Measurements from ENCODE around the gene NQO1. TPM values are rescaled to one million over a fixed set of nuclear protein-coding genes. Genes with fewer than 3 reads are reported as not detected.

Gene NQO1
- total RNA-seq, 1 donor from 2014 or later, result 36.6 TPM

DNA sequence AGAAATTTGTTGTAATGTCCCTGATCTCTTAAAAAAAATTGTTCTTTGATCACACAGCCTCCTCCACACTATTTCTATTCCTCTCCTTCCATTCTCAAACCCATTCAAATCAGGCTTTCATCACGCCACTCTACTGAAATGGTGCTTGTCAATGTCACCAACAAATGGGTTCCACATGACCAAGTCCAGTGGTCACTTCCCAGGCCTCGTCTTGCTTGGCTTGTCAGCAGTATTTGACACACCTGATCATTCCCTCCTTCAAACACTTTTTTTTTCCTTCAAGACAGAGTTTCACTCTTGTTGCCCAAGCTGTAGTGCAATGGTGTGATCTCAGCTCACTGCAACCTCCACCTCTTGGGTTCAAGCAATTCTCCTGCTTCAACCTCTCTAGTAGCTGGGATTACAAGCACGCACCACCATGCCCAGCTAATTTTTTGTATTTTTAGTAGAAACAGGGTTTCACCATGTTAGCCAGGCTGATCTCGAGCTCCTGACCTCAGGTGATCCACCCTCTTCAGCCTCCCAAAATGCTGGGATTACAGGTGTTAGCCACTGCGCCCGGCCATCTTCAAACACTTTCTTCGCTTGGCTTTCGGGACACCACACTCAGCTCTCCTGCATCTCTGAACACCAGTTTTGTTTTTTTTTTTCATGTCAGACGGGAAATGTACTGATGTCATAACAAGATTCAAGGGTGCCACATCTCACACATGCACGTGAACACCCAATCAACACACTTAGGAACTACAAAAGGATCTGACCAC lies 18.3 kb downstream of the NQO1 start:
- intact Hi-C loops (cut with micrococcal nuclease), result loop anchor here (2.0 to 5.0 kb wide), 2 partner anchors 19 to 224 kb away; partner anchors contain the start of gene NQO1

DNA sequence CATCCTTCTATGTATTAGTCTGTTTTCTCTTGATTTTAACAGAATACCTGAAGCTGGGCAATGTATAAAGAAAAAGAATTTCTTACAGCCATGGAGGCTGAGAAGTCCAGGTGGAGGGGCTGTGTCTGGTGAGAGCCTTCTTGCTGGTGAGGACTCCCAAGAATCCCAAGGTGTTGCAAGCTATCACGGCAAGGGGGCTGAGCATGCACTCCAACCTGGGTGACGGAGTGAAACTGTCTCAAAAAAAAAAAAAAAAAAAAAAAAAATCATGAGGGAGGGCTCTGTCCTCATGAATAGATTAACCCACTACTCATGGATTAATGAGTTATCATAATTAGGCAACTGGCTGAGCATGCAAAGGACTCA lies 19.4 kb downstream of the NQO1 start:
- intact Hi-C loops (cut with micrococcal nuclease), result loop anchor here (5.0 kb wide), 1 partner anchor 225 kb away; no protein-coding TSS in a partner anchor

DNA sequence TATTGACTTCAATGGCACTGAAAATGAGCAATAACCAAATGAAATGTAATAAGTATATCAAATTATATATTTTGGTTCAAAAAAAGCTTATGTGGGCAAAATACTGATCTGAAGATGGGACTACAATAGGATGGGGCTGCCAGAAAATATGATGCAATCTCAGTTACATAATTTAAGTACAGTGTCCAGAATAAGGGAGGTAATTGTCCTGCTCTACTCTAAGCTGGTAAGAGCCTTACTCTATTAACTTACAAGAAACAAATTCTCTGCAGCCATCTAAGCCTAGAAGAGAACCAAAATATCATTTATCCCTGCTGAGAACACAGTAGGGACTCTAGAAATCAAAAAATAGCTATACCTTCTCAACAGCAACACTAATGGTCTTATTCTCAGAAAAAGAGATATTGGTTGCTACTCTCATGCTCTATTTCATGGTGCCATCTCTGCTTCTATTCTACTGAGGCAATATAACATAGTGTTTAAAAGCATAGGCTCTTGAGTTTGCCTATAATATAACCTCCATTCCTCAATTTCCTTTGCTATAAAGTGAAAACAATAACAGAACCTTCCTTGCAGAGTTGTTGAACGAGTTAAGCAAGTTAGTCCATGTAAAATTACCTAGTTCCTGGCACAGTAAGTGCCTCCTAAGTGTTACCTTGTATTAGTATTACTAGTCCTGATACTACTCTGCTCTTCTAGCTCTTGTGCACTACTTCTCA lies 19.9 kb downstream of the NQO1 start:
- intact Hi-C loops (cut with micrococcal nuclease), result loop anchor here (5.0 kb wide), 1 partner anchor 226 kb away; no protein-coding TSS in a partner anchor

DNA sequence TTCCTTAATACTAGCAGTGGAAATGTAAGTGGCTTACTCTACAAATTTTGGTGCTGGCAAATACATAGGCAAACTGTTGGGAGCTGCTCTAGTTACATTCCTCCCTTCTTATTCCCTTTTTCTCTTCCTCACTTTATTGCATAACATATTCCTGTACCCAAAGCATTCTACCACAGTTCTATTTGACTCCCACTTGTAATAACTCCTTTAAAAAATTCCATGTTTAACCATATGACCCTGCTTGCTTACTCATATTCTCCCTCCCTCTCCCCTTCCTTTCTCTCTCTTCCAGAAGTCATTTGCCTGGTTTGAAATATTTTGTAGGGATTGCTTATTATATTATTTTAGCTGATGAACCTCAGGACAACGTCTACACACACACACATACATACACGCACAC lies 22.7 kb downstream of the NQO1 start:
- intact Hi-C loops (cut with micrococcal nuclease), result no loop called here

DNA sequence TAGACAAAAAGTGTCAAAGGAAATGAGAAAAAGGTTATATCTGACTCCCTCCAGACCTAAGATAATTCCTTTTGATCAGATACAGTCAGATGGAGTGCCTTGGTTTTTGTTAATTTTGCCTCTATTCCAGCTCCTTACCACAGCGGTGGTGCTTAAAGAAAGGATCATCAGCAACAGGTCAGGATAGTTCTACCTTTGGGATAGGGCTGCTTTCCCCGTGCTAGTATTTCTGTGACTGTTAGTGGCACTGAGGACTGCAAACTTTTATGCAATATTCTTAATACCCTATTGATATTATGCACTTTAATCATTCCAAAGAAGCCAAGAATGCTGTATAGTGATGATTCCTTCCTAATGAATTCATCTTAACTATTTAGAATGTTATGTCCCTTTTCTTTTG lies 24.5 kb downstream of the NQO1 start:
- intact Hi-C loops (cut with micrococcal nuclease), result no loop called here

DNA sequence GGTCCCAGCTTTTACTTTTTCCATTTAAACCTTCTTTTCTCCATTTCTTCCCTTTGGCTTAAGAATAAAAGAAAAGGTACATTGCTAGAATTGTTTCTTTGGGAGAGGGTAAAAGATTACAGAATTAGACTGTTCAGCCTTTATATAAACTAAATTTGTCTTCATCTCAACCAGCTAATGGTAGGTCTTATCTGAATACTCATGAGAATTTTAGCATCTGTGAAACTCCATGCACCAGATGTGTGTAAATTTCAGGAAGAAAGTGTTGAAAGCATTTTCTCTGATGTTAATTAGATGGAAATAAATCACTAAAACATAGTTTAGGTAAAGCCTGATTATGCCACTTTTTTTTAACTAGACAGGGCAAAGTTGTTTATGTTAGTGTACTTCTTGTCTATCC lies 24.9 kb downstream of the NQO1 start:
- intact Hi-C loops (cut with micrococcal nuclease), result no loop called here

DNA sequence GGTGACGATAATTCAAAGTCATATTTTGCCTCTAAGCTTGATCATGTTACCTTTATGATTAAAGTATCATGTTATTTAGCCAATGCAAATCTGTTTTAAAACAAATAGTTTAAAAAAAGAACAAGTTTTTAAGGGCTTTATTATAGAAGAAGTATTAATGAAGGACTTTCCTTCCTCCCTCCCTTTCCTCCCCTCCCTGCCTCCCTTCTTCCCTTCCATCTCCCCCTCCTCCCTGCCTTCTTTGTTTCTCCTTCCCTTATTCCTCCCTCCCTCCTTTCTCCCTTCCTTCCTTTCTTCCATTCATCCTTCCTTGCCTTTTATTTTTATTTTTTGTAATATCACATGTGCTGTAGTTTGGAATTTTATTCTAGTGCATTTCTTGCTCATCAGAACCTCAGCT lies 26.4 kb downstream of the NQO1 start:
- intact Hi-C loops (cut with micrococcal nuclease), result no loop called here

DNA sequence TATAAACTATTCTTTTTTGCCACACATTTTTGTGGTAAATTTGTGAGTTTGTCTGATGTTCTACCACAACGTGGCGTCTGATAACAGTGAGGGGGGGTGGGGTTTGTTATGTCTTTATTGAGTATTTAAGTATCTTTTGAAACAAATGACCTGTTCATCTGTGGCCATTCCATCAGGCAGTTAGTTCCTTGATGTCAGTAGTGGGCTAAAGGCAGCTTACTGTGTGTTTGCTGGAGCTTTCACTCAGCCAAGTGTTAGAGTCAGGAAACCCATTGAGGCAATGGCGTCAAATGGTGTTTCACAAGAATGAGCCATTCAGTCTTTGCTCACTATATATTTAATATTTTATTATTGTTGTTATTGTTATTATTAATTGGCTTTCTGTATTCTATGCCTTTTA lies 28.0 kb downstream of the NQO1 start:
- intact Hi-C loops (cut with micrococcal nuclease), result no loop called here

DNA sequence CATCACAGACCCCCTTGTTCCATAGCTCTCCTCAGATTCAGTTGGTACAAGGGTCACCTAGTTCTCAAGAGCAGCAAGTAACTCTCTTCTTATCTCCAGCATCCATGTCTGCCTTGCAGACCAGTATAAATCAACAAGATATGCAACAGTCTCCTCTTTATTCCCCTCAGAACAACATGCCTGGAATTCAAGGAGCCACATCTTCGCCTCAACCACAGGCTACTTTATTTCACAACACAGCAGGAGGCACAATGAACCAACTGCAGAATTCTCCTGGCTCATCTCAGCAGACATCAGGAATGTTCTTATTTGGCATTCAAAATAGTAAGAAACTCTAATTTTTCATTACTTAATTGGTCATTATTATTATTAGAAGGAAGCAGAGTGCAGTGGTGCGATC lies 32.4 kb downstream of the NQO1 start:
- intact Hi-C loops (cut with micrococcal nuclease), result no loop called here

DNA sequence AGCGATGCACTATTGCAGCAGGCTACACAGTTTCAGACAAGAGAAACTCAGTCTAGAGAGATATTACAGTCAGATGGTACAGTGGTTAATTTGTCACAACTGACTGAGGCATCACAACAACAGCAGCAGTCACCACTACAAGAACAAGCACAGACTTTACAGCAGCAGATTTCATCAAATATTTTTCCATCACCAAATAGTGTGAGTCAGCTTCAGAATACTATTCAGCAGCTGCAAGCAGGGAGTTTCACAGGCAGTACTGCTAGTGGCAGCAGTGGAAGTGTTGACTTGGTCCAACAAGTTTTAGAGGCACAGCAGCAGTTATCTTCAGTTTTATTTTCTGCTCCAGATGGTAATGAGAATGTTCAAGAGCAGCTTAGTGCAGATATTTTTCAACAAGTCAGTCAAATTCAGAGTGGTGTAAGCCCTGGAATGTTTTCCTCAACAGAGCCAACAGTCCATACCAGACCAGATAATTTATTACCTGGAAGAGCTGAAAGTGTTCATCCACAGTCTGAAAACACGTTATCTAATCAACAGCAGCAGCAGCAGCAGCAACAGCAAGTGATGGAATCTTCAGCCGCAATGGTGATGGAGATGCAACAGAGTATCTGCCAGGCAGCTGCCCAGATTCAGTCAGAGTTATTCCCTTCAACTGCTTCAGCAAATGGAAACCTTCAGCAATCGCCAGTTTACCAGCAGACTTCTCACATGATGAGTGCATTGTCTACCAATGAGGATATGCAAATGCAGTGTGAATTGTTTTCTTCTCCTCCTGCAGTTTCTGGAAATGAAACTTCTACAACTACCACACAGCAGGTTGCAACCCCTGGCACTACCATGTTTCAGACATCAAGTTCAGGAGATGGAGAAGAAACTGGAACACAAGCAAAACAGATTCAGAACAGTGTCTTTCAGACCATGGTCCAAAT lies 34.1 kb downstream of the NQO1 start:
- intact Hi-C loops (cut with micrococcal nuclease), result no loop called here

DNA sequence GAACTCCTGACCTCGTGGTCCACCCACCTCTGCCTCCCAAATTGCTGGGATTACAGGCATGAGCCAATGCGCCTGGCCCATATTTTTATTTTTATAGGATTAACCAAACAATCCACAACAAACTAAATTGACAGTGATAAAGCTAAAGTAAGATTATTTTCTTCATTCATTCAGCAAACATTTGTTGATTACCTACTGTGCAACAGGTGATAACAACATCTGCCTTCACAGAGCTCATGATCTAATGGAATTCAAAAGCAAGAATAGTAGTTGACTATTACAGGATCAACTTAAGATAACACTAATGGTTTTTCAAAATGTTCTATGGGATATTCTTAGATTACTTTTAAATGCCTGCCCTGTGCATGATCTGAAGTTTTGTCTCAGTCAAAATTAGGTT lies 37.8 kb downstream of the NQO1 start:
- intact Hi-C loops (cut with micrococcal nuclease), result no loop called here

DNA sequence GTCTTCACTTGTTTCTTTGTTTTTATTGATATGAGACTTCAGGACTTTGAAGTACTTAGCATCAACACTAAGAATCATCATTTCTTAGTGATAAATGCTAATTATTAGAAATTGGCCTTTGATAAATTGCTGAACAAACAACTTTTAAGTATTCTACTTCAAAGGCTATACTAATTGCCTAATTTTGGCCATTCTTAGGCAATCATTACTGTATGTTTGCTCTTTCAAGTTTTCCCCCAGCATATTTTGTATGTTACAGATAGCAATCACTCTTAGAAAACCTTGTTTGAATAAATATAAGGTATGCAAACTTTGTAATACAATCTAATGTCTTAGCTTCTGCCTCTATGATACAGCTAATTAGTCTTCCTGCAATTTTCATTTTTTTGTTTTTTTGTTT lies 46.0 kb downstream of the NQO1 start:
- intact Hi-C loops (cut with micrococcal nuclease), result no loop called here

DNA sequence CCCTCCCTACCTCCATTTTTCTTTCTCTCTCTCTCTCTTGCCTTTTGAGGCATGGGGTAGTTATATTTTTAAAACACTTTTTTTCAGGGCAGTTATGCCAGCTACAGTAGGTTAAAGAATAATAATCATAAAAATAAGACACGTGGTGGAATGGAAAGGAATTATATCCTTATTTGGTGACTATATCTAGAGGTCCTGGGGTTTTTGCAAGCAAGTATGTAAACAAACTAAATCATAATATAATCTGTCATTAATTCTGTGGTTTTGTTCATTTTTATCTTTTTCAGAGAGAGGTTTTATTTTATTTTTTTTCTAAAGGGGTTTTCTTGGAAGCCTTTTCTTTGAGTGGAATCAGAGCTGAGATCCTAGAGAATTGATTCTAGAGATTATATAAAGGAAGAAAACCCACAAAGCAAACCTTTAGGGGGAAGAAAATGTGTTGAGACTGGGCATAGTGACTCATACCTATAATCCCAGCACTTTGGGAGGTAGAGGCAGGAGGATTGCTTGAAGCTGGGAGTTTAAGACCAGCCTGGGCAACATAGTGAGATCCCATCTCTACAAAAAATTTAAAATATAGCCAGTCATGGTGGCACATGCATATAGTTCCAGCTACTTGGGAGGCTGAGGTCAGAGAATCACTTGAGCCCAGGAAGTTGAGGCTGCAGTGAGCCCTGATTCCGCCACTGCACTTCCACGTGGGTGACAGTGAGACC lies 53.2 kb downstream of the NQO1 start:
- intact Hi-C loops (cut with micrococcal nuclease), result no loop called here

DNA sequence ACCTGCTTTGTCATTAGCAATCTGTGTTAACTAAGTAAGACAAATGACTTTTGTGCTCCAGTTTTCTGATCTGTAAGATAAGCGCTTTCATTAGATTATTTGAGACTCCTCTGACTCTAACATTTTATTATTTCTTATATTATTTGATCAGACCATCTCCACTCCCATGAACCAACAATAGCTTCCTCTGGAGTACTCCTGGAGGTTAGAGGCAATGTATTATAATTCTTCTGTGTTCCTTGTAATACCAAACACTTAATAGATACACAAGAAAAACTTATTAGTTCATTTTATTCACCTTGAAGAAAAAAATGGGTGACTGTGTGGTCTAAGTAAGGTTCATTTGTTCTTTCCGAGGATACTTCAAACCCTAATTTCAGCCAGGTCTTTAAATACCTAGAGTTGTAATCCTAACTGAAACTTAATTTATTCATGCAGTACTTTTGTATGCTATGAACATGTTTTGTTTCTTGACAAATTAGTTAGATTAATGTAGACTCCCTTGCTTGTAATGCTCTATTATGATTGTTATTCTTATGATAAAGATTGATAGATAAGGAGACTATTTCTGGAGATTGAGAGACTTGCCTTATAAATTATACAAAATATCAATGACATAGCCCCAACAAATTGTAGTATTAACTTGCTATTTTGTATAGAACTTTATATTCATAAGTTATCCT lies 53.9 kb downstream of the NQO1 start:
- intact Hi-C loops (cut with micrococcal nuclease), result no loop called here

DNA sequence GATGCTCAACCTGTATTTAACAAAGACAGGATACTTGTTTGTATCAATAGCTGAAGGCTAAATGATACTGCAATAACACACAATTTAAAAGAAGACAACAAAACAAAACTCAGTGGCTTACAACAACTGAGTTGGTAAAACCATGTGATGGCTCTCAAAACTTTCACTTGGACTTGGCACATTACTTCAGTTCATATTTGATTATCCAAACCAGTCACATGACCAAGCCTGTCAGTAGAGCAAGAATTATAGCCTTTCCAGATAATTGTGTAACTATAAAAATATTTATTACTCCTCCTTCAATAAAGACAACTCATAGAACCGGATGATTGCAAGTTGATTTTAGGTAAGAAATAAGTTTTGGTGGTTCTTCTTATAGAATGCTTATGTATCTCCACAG lies 56.8 kb downstream of the NQO1 start:
- intact Hi-C loops (cut with micrococcal nuclease), result no loop called here

DNA sequence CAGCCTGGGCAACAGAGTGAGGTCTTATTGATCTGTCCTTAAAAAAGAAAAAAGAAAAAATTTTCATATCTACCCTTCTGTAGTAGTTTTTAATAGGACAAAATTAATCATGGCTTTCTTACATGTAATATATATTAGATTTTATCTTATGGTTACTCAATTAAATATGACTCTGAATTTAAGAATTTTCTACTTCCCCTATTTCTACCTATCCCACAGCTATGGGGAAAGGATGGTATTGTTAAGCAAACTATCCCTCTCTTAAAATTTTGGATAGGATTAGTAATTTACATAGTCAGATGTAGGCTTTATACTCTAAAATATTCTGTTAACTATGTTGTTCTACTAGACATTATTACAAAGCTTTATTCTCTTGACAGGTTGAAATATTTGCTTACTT lies 62.5 kb downstream of the NQO1 start:
- intact Hi-C loops (cut with micrococcal nuclease), result no loop called here

DNA sequence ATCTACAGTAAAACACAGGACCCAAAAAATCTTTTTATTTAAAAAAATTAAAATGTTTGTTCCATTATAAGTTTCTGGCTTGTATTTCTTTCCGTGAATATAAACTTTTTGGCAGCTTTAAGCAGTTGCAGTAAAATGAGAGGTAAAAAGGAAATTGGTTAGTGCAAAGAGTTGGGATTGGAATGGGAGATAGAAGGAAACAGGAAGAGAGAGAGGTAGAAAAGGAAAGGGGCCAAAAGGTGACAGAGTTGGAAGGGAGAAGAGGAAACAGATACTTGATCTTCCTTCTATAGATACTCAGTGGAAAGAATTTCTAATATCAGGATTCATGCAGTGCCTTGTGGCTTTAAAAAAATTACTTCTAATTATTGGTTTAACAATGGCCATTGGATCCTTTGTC lies 63.5 kb downstream of the NQO1 start:
- intact Hi-C loops (cut with micrococcal nuclease), result no loop called here

DNA sequence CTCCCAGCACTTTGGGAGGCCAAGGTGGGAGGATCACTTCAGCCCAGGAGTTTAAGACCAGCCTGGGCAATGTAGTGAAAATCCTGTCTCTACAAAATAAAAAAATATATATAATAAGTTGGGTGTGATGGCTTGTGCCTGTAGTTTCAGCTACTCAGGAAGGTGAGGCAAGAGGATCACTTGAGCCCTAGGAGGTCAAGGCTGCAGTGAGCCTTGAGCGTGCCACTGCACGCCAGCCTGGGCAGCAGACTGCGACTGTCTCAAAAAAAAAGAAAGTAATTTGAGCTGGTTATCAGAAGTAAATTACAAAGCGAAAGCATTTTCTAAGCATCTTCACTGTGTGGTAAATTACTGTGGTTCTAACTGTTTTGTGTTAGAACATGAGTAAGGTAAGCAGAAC lies 66.2 kb downstream of the NQO1 start:
- intact Hi-C loops (cut with micrococcal nuclease), result no loop called here

Data from T-helper 2 cell treated with Interferon-gamma antibody and Interleukin-4, amounts not matched to agents 100 ng/mL and 5 ng/mL, for 36 hours (primary cell).